GM12872 (cell line): ENCODE measurements around the gene RAB11FIP3.

Experiments used
- TF ChIP-seq, protein P1 (sequence below): IDR thresholded peaks from 3 replicates; pipeline ENCODE4 v1.5.1; 2011; ENCODE audit warnings: low read depth, mild to moderate bottlenecking, low read length, moderate library complexity; ENCODE audit not compliant: insufficient read depth

RAB11FIP3 gene

DNA sequence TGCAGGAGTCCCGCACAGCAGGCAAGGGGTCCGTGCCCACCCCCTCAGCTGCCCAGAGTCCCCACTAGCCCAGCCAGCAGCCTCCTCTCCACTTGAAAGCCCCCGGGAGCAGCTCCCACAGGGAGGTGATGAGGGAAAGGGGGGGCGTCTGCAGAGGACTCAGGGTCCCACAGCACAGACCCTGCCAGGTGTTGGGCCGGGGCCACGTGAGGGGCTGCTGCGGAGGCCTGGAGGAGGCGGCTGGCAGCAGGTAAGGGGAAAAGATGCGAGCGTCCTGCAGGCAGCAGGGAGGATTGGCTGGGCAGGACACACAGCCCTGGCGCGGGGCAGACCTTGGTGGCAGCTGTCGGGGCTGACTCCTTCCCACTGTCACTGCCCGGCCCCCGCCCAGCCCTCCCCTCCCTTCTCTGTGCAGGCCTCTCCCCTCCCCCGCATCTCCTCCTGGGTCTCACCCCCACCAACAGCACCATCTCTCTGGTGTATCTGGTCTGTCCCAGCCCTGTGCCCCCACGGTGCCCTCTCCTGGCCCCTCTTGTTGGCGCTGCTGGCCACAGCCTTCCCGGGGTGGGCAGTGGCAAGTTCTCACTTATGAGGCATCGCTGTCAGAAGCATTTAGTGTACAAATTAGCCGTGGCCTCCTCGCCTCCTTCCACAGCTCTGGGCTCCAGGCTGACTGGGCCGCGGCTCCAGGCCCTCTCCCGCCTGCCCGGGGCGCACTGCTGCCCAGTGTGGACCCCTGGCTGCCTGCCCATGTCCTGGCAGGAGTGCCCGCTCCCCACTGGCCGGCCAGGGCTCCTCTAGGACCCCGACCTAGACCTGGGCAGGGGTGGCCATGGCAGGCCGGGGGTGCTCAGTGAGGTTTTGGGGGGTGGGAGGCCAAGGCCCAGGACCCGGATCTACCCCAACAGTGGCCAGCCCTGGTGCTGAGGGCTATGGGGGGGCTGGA, 130.4 kb downstream of the RAB11FIP3 start:
- TF ChIP-seq, protein P1, sequence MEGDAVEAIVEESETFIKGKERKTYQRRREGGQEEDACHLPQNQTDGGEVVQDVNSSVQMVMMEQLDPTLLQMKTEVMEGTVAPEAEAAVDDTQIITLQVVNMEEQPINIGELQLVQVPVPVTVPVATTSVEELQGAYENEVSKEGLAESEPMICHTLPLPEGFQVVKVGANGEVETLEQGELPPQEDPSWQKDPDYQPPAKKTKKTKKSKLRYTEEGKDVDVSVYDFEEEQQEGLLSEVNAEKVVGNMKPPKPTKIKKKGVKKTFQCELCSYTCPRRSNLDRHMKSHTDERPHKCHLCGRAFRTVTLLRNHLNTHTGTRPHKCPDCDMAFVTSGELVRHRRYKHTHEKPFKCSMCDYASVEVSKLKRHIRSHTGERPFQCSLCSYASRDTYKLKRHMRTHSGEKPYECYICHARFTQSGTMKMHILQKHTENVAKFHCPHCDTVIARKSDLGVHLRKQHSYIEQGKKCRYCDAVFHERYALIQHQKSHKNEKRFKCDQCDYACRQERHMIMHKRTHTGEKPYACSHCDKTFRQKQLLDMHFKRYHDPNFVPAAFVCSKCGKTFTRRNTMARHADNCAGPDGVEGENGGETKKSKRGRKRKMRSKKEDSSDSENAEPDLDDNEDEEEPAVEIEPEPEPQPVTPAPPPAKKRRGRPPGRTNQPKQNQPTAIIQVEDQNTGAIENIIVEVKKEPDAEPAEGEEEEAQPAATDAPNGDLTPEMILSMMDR: no peak

GRCh38 chr16:556474-557173, 131.2 kb downstream of the RAB11FIP3 start:
- TF ChIP-seq, protein P1: no peak

- TF ChIP-seq, protein P1: no peak
Observed at GRCh38 chr16:557463-558297, 132.2 kb downstream of the RAB11FIP3 start.

GRCh38 chr16:558298-559020, 133.0 kb downstream of the RAB11FIP3 start:
- TF ChIP-seq, protein P1: no peak

DNA sequence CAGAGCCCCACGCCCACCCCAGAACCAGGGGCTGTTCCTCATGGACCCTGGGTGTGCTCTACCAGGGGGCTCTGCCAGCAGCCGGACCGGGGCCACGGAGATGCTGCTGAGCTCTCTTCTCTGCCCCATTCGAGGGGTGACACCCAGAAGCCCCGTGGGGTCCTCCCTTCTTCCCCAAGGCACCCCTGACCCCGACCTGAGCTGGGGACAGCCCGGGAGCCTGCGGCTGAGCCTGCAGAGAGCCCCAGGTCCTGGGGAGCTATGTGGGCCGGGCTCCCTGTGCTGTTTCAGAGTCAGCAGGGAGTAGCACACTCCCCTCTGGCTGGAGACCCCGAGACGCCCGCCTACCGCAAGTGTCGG, 133.6 kb downstream of the RAB11FIP3 start:
- TF ChIP-seq, protein P1: no peak

DNA sequence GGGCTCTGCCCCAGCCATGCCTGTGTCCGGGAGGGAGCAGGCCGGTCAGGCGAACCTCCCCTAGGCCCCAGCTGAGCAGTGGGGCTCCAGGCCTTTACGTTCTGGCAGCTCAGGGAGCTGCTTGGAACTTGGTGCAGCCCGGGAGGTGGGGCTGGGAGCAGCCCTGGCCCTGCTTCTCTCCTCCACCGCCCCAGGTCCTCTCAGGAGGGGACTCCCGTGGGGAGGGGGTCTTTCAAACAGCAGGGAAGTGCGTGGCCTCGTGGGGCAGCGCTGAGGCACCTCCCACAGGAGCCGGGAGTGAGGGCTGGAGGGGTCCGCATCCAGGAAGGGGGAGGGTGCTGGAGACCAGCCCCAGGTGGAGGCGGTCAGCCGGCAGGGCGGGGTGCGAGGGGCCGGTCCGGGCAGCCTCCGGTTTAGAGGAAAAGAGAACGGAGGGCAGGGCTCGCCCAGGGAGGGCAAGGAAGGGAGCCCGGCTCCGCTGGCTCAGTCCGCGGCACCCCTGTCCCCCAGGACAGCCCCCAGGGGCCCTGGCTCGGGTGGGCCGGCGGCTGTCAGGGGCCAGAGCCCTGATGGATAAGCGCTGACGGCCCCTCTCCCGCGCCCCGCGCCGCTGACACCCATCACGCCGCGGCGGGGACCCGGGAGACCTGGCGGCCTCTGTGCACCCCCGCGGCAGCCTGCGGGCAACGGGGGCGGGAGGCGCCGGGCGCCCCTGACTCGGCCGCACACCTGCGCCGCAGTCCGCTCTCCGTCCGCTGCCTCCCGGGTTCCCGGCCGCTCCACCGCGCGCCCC, 134.2 kb downstream of the RAB11FIP3 start:
- TF ChIP-seq, protein P1: no peak
